HepG2 (cell line): Measurements from ENCODE around the gene COL2A1. TPM values are rescaled to one million over a fixed set of nuclear protein-coding genes. Genes with fewer than 3 reads are reported as not detected.

ENCODE experiments used
- ATAC-seq: fragments of 200-7000 bp; cut with Tn5 transposase; 3 replicates; pipeline ENCODE4 v1.9.1; 2020; ENCODE audit warnings: mild to moderate bottlenecking, moderate library complexity
- BruUV-seq: library from RNA; stranded (reverse); fragments of 400-500 nt; replicated peaks from 2 replicates; lab custom pipeline; 2021; lab: Mats Ljungman, UMichigan
- CTCF ChIA-PET: fragments of 300-600 bp; formaldehyde crosslinking; extraction: SDS; loops from one replicate; lab custom pipeline; 2021; ENCODE audit warnings: low total read pairs, inconsistent platforms, low intra/inter-chr PET ratio; lab: Yijun Ruan, JAX
- POLR2A ChIA-PET: fragments of 350-600 bp; sonication (Branson Sonifier 250); formaldehyde crosslinking; loops from one replicate; lab custom pipeline; 2020; ENCODE audit warnings: antibody characterized with exemption, inconsistent platforms; lab: Yijun Ruan, JAX
- DNase-seq: peaks from one replicate; pipeline ENCODE4 v3.0.0-alpha.2; 2015; ENCODE audit warnings: low spot score
- FAIRE-seq: peaks from 3 replicates; lab custom pipeline; 2011; peaks lifted over from hg19 to GRCh38; lab: Jason Lieb, UNC
- H2AFZ ChIP-seq: one replicate; pipeline ENCODE4 v1.6.1; 2011; ENCODE audit warnings: low read length, inconsistent platforms
- H3K27ac ChIP-seq: fragments of 300-600 bp; 3 replicates; pipeline ENCODE4 v1.8.0; 2011; ENCODE audit warnings: mixed run types, mild to moderate bottlenecking, mixed read lengths, low read length, inconsistent platforms; ENCODE audit not compliant: insufficient read depth; ENCODE audit errors: extremely low read length
- H3K27me3 ChIP-seq, 2 experiments: fragments of 200-600 bp in 1 of 2; 2 replicates in 1 of 2; 3 replicates in 1 of 2; pipeline versions ENCODE4 v1.6.0 to v1.8.0; 2011; ENCODE audit warnings: low read length in 2 of 2, mild to moderate bottlenecking in 2 of 2, moderate library complexity in 2 of 2, inconsistent platforms in 1 of 2; ENCODE audit not compliant: insufficient read depth in 2 of 2, control insufficient read depth in 1 of 2
- H3K36me3 ChIP-seq, 2 experiments: fragments of 200-600 bp in 1 of 2; replicated peaks in 1 of 2; 2 replicates in 1 of 2; 3 replicates in 1 of 2; pipeline versions ENCODE4 v1.5.1 to v1.8.0; 2011; ENCODE audit warnings: low read length in 2 of 2, inconsistent platforms in 1 of 2; ENCODE audit not compliant: insufficient read depth in 2 of 2, control insufficient read depth in 1 of 2
- H3K4me1 ChIP-seq: 2 replicates; pipeline ENCODE4 v1.5.1; 2012; ENCODE audit warnings: low read length, inconsistent platforms; ENCODE audit not compliant: insufficient read depth
- H3K4me2 ChIP-seq: 2 replicates; pipeline ENCODE4 v1.6.0; 2011; ENCODE audit warnings: low read depth, low read length, inconsistent platforms
- H3K4me3 ChIP-seq, 3 experiments: fragments of 200-600 bp in 1 of 3; sonication (generic), shearing (Covaris generic) in 1 of 3; replicated peaks in 1 of 3; 2 replicates each; pipeline ENCODE4 v1.5.1; 2011 to 2016; ENCODE audit warnings: low read length in 3 of 3, inconsistent platforms in 2 of 3, low read depth in 2 of 3, mild to moderate bottlenecking in 2 of 3, control low read depth in 1 of 3, mixed read lengths in 1 of 3; ENCODE audit not compliant: insufficient read depth in 1 of 3
- H3K79me2 ChIP-seq: one replicate; pipeline ENCODE4 v1.6.1; 2011; ENCODE audit warnings: low read length, inconsistent platforms; ENCODE audit not compliant: insufficient read depth
- H3K9ac ChIP-seq: 2 replicates; pipeline ENCODE4 v1.6.0; 2011; ENCODE audit warnings: mild to moderate bottlenecking, low read depth, low read length, inconsistent platforms; ENCODE audit not compliant: insufficient read depth
- H3K9me3 ChIP-seq: 2 replicates; pipeline ENCODE4 v1.5.1; 2012; ENCODE audit warnings: mild to moderate bottlenecking, low read length
- H4K20me1 ChIP-seq: 2 replicates; pipeline ENCODE4 v1.6.0; 2011; ENCODE audit warnings: inconsistent platforms, mild to moderate bottlenecking, low read length, moderate library complexity; ENCODE audit not compliant: insufficient read depth
- ARID2 ChIP-seq: sonication (generic); formaldehyde crosslinking; IDR thresholded peaks from 2 replicates; pipeline ENCODE4 v1.8.1; 2022; ENCODE audit warnings: mild to moderate bottlenecking, missing genetic modification reagents, borderline replicate concordance
- SALL2 ChIP-seq: sonication (generic); formaldehyde crosslinking; IDR thresholded peaks from 2 replicates; pipeline ENCODE4 v1.8.1; 2023; ENCODE audit warnings: mild to moderate bottlenecking, missing genetic modification reagents, inconsistent platforms
- SKI ChIP-seq: fragments of 450-650 bp; IDR thresholded peaks from one replicate; pipeline ENCODE4 v1.6.1; 2018; ENCODE audit warnings: mild to moderate bottlenecking; ENCODE audit not compliant: partially characterized antibody
- WIZ ChIP-seq: sonication (generic); formaldehyde crosslinking; IDR thresholded peaks from 2 replicates; pipeline ENCODE4 v1.5.1; 2020; ENCODE audit warnings: mild to moderate bottlenecking, missing genetic modification reagents
- YEATS4 ChIP-seq: sonication (generic); formaldehyde crosslinking; IDR thresholded peaks from 2 replicates; pipeline ENCODE4 v1.4.0; 2020; ENCODE audit warnings: missing genetic modification reagents, borderline replicate concordance
- ZBTB38 ChIP-seq: sonication (generic); formaldehyde crosslinking; IDR thresholded peaks from 2 replicates; pipeline ENCODE4 v1.5.1; 2020; ENCODE audit warnings: mild to moderate bottlenecking, missing genetic modification reagents
- ZNF546 ChIP-seq: sonication (generic); formaldehyde crosslinking; conservative IDR thresholded peaks from 2 replicates; pipeline ENCODE4 v1.8.1; 2023; ENCODE audit warnings: mild to moderate bottlenecking, missing genetic modification reagents
- ZNF564 ChIP-seq: sonication (generic); formaldehyde crosslinking; IDR thresholded peaks from 2 replicates; pipeline ENCODE4 v1.8.1; 2023; ENCODE audit warnings: mild to moderate bottlenecking, missing genetic modification reagents
- ZSCAN30 ChIP-seq: sonication (generic); formaldehyde crosslinking; IDR thresholded peaks from 2 replicates; pipeline ENCODE4 v1.5.0; 2020; ENCODE audit warnings: mild to moderate bottlenecking, missing genetic modification reagents
- WGBS: methylation state at CpG from one replicate; pipeline ENCODE4 v1.1.6; 2017; ENCODE audit warnings: low lambda C conversion rate; 5-methylcytosine and 5-hydroxymethylcytosine counted together
- in situ Hi-C: cut with HindIII; loops from 2 replicates; pipeline ENCODE4 v1.10.0; 2017; ENCODE audit warnings: low pct_unique_long_range_greater_than_20kb; ENCODE audit not compliant: extremely low pct_ligation_motif_present
- intact Hi-C: fragments of 100-400 bp; cut with micrococcal nuclease; formaldehyde crosslinking; loops from one replicate; pipeline ENCODE4 v1.10.0; 2022; ENCODE audit not compliant: unreplicated experiment
- polyA plus RNA-seq, 8 experiments: library from polyadenylated mRNA; depleted of rRNA in 3 of 8; stranded (reverse) in 7 of 8; unstranded in 1 of 8; fragments of >200 nt; fragmentation: Illumina TruSeq in 4 of 8; extraction: Trizol in 4 of 8; gene quantifications; 2 replicates each; pipeline versions ENCODE4 v1.2.1 to v1.2.3, GENCODE V29; 2011 to 2016; ENCODE audit warnings: low read depth in 4 of 8, missing spikeins in 1 of 8, mixed read lengths in 1 of 8; ENCODE audit not compliant: insufficient read depth in 1 of 8
- total RNA-seq, 5 experiments: library from RNA; depleted of rRNA; stranded (reverse); fragments of >200 nt; fragmentation: Illumina TruSeq; extraction: Trizol; gene quantifications; 2 replicates each; pipeline ENCODE4 v1.2.3, GENCODE V29; 2016; ENCODE audit warnings: low read depth in 1 of 5
- TF ChIP-seq, protein P1 (sequence below): IDR thresholded peaks from 2 replicates; pipeline ENCODE4 v1.6.1; 2016; ENCODE audit warnings: missing compliant biosample characterization, missing genetic modification reagents, borderline replicate concordance

COL2A1 gene
- total and polyA plus RNA-seq, 2 of the 13 experiments (the other 11 are each of a cell fraction or from before 2014, with no cell fraction given), result 7.4 to 38.3 TPM

DNA sequence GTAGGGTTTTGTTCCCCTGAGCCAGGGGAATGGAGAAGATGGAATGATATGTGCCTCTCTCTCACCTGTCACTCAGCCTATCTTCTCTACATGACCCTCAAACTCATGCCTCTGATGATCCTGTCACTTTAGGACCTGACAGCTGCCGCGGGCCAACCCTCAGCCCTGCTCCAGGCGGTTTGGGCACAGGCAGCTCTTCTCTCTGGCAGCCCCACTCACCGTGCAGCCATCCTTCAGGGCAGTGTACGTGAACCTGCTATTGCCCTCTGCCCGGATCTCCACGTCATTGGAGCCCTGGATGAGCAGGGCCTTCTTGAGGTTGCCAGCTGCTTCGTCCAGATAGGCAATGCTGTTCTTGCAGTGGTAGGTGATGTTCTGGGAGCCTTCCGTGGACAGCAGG is 30.4 kb downstream of the COL2A1 start:
- no peak for TF ChIP-seq YEATS4 (CRISPR knock-in tag)
- no peak for TF ChIP-seq ZNF564
- no peak for TF ChIP-seq ZSCAN30 (CRISPR knock-in tag)
- TF ChIP-seq SALL2, result no peak
- TF ChIP-seq, protein P1, sequence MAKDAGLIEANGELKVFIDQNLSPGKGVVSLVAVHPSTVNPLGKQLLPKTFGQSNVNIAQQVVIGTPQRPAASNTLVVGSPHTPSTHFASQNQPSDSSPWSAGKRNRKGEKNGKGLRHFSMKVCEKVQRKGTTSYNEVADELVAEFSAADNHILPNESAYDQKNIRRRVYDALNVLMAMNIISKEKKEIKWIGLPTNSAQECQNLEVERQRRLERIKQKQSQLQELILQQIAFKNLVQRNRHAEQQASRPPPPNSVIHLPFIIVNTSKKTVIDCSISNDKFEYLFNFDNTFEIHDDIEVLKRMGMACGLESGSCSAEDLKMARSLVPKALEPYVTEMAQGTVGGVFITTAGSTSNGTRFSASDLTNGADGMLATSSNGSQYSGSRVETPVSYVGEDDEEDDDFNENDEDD, result no peak
- no peak for TF ChIP-seq ARID2 (CRISPR knock-in tag)
- no peak for TF ChIP-seq WIZ (CRISPR knock-in tag)
- TF ChIP-seq ZBTB38, result no peak
- no peak for TF ChIP-seq SKI
- no peak for TF ChIP-seq ZNF546 (CRISPR knock-in tag)
- no peak for DNase-seq
- H3K36me3 ChIP-seq, result peaks cover 0 to 1% of the 10 kb centered on the region in 2 experiments; a peak in 1 of 5 replicates
- no peaks in the 10 kb centered on the region for H3K27me3 ChIP-seq
- no peak overlapping the region for H2AFZ ChIP-seq
- no peak overlapping the region for H3K9ac ChIP-seq
- H3K79me2 ChIP-seq, result no peaks in the 10 kb centered on the region
- in situ Hi-C loops (no loop called here), intact Hi-C loops (no loop called here)
- H3K4me1 ChIP-seq, result peaks cover 12% of the 10 kb centered on the region
- no peak overlapping the region for H3K27ac ChIP-seq
- ATAC-seq, result no peak
- no TSS peak for BruUV-seq
- CTCF ChIA-PET, result no interaction called here
- H3K9me3 ChIP-seq, result no peaks in the 10 kb centered on the region
- no peak for FAIRE-seq
- H3K4me3 ChIP-seq, result no peak overlapping the region
- POLR2A ChIA-PET, result no interaction called here
- H3K4me2 ChIP-seq, result no peak overlapping the region
- WGBS, result 80% methylated on average over 9 of the region's 9 CpGs
- H4K20me1 ChIP-seq, result no peaks in the 10 kb centered on the region
